ENCODE data around the gene REN. TPM values are rescaled to one million over a fixed set of nuclear protein-coding genes. Genes with fewer than 3 reads are reported as not detected.
A peak's percentile ranks its signal among the peaks of the same experiment; 100 is the strongest.

REN gene
- total RNA-seq, 1 donor from 2014 or later = not detected

GRCh38 chr1:204128464-204128963, 37.6 kb downstream of the REN start:
- Mint-ChIP-seq H3K27ac (ENCODE audit: unreplicated experiment) (peak overlapping the region; percentile 10), H3K4me1 (ENCODE audit: unreplicated experiment) (peaks cover 36% of the 10 kb centered on the region), H3K9me3 (ENCODE audit: unreplicated experiment) (no peaks in the 10 kb centered on the region), H3K36me3 (ENCODE audit: unreplicated experiment) (no peaks in the 10 kb centered on the region), H3K4me3 (ENCODE audit: unreplicated experiment) (no peak overlapping the region), H3K27me3 (ENCODE audit: unreplicated experiment) (no peaks in the 10 kb centered on the region)
- no peak for DNase-seq (ENCODE audit: extremely low spot score, unreplicated experiment)
- TF ChIP-seq CTCF (IDR thresholded peaks at IDR 0.05) = no peak

GRCh38 chr1:204127597-204128242, 38.4 kb downstream of the REN start:
- peak; percentile 91 for TF ChIP-seq CTCF (IDR thresholded peaks at IDR 0.05)
- peaks cover 36% of the 10 kb centered on the region for H3K4me1 Mint-ChIP-seq (ENCODE audit: unreplicated experiment)
- H3K27ac Mint-ChIP-seq (ENCODE audit: unreplicated experiment) = peak overlapping the region; percentile 67
- no peaks in the 10 kb centered on the region for H3K9me3 Mint-ChIP-seq (ENCODE audit: unreplicated experiment)
- no peak overlapping the region for H3K4me3 Mint-ChIP-seq (ENCODE audit: unreplicated experiment)
- DNase-seq (ENCODE audit: extremely low spot score, unreplicated experiment) = peak; percentile 88
- H3K36me3 Mint-ChIP-seq (ENCODE audit: unreplicated experiment) = peaks cover 2% of the 10 kb centered on the region
- H3K27me3 Mint-ChIP-seq (ENCODE audit: unreplicated experiment) = no peaks in the 10 kb centered on the region

- Mint-ChIP-seq H3K4me1 (ENCODE audit: unreplicated experiment) (peaks cover 34% of the 10 kb centered on the region), H3K36me3 (ENCODE audit: unreplicated experiment) (peaks cover 2% of the 10 kb centered on the region), H3K4me3 (ENCODE audit: unreplicated experiment) (no peak overlapping the region), H3K27ac (ENCODE audit: unreplicated experiment) (peak overlapping the region; percentile 24), H3K27me3 (ENCODE audit: unreplicated experiment) (no peaks in the 10 kb centered on the region), H3K9me3 (ENCODE audit: unreplicated experiment) (no peaks in the 10 kb centered on the region)
- DNase-seq (ENCODE audit: extremely low spot score, unreplicated experiment) = no peak
- TF ChIP-seq CTCF (IDR thresholded peaks at IDR 0.05) = no peak
Observed at GRCh38 chr1:204126956-204127355, 39.2 kb downstream of the REN start.

- no peak for DNase-seq (ENCODE audit: extremely low spot score, unreplicated experiment)
- H3K4me3 Mint-ChIP-seq (ENCODE audit: unreplicated experiment) = no peak overlapping the region
- TF ChIP-seq CTCF (IDR thresholded peaks at IDR 0.05) = no peak
- H3K36me3 Mint-ChIP-seq (ENCODE audit: unreplicated experiment) = peaks cover 2% of the 10 kb centered on the region
- no peaks in the 10 kb centered on the region for H3K27me3 Mint-ChIP-seq (ENCODE audit: unreplicated experiment)
- no peak overlapping the region for H3K27ac Mint-ChIP-seq (ENCODE audit: unreplicated experiment)
- peaks cover 32% of the 10 kb centered on the region for H3K4me1 Mint-ChIP-seq (ENCODE audit: unreplicated experiment)
- H3K9me3 Mint-ChIP-seq (ENCODE audit: unreplicated experiment) = no peaks in the 10 kb centered on the region
Observed at GRCh38 chr1:204126386-204126785, 39.8 kb downstream of the REN start.

- TF ChIP-seq CTCF (IDR thresholded peaks at IDR 0.05) = no peak
- Mint-ChIP-seq H3K36me3 (ENCODE audit: unreplicated experiment) (peaks cover 2% of the 10 kb centered on the region), H3K27ac (ENCODE audit: unreplicated experiment) (no peak overlapping the region), H3K9me3 (ENCODE audit: unreplicated experiment) (no peaks in the 10 kb centered on the region), H3K4me1 (ENCODE audit: unreplicated experiment) (peaks cover 26% of the 10 kb centered on the region), H3K4me3 (ENCODE audit: unreplicated experiment) (no peak overlapping the region), H3K27me3 (ENCODE audit: unreplicated experiment) (no peaks in the 10 kb centered on the region)
- DNase-seq (ENCODE audit: extremely low spot score, unreplicated experiment) = no peak
Observed at GRCh38 chr1:204125759-204126351, 40.3 kb downstream of the REN start.
